ENCODE results near the gene CDK18. TPM values are rescaled to one million over a fixed set of nuclear protein-coding genes. Genes with fewer than 3 reads are reported as not detected.

The CDK18 gene
- total RNA-seq, 1 donor from 2014 or later = 17.8 TPM

DNA sequence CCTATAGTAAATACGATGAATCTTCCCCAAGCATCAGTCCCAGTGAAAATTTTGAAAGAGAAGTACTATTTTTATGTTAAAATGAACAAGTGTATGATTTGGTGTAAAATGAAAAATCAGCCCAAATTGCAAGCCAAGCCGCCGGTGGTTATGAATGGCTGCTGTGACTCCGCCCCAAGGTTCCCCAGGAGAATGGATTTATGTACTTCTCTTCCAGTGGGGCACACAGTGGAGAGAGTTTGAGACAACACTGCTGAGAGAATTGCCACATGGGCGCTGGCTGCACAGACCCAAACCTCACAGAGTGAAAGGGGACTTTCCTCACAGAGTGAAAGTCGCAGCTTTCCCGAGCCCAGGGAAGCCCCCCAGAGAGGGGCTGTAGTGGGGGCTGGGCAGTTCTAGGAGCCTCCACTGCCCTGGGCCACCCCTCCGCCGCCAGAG, 24.0 kb downstream of the CDK18 start:
- H3K4me1 ChIP-seq (ENCODE audit: insufficient read depth, low read length) = peaks cover 4% of the 10 kb centered on the region
- H3K27me3 Mint-ChIP-seq (ENCODE audit: low read depth, unreplicated experiment) = peaks cover 33% of the 10 kb centered on the region
- H3K4me3 Mint-ChIP-seq (ENCODE audit: unreplicated experiment) = no peak overlapping the region
- FAIRE-seq (no peak), DNase-seq (ENCODE audit: low read depth) (no peak)
- no peaks in the 10 kb centered on the region for H3K9me3 ChIP-seq (ENCODE audit: insufficient read depth, low read depth, low read length)
- TF ChIP-seq EZH2 (IDR thresholded peaks at IDR 0.05; ENCODE audit: insufficient read depth, low read length) = no peak
- TF ChIP-seq, protein P1, sequence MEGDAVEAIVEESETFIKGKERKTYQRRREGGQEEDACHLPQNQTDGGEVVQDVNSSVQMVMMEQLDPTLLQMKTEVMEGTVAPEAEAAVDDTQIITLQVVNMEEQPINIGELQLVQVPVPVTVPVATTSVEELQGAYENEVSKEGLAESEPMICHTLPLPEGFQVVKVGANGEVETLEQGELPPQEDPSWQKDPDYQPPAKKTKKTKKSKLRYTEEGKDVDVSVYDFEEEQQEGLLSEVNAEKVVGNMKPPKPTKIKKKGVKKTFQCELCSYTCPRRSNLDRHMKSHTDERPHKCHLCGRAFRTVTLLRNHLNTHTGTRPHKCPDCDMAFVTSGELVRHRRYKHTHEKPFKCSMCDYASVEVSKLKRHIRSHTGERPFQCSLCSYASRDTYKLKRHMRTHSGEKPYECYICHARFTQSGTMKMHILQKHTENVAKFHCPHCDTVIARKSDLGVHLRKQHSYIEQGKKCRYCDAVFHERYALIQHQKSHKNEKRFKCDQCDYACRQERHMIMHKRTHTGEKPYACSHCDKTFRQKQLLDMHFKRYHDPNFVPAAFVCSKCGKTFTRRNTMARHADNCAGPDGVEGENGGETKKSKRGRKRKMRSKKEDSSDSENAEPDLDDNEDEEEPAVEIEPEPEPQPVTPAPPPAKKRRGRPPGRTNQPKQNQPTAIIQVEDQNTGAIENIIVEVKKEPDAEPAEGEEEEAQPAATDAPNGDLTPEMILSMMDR (IDR thresholded peaks at IDR 0.05; ENCODE audit: insufficient read depth, low read depth, low read length) = no peak
- peak overlapping the region; percentile 96 for H2AFZ ChIP-seq (ENCODE audit: low read depth, low read length)
- no peak overlapping the region for H3K27ac Mint-ChIP-seq (ENCODE audit: unreplicated experiment)
- H3K4me2 ChIP-seq (ENCODE audit: low read length) = peak overlapping the region; percentile 83
- no peaks in the 10 kb centered on the region for H3K4me1 Mint-ChIP-seq (ENCODE audit: low read depth, unreplicated experiment)
- H3K27me3 ChIP-seq (ENCODE audit: insufficient read depth, low read length) = peaks cover 8% of the 10 kb centered on the region
- no peaks in the 10 kb centered on the region for H3K36me3 ChIP-seq (ENCODE audit: insufficient read depth, low read length)
- no peaks in the 10 kb centered on the region for H3K9me3 Mint-ChIP-seq (ENCODE audit: unreplicated experiment)
- peak overlapping the region; percentile 3 for H3K9ac ChIP-seq (ENCODE audit: low read length)
- no peaks in the 10 kb centered on the region for H3K79me2 ChIP-seq (ENCODE audit: insufficient read depth, low read length)
- peak overlapping the region; percentile 42 for H3K4me3 ChIP-seq (ENCODE audit: insufficient read depth, low read depth, low read length)
- peaks cover 19% of the 10 kb centered on the region for H3K36me3 Mint-ChIP-seq (ENCODE audit: low read depth, unreplicated experiment)
- no peak overlapping the region for H3K27ac ChIP-seq (ENCODE audit: low read depth, low read length)
- no peaks in the 10 kb centered on the region for H4K20me1 ChIP-seq (ENCODE audit: insufficient read depth, low read length)

DNA sequence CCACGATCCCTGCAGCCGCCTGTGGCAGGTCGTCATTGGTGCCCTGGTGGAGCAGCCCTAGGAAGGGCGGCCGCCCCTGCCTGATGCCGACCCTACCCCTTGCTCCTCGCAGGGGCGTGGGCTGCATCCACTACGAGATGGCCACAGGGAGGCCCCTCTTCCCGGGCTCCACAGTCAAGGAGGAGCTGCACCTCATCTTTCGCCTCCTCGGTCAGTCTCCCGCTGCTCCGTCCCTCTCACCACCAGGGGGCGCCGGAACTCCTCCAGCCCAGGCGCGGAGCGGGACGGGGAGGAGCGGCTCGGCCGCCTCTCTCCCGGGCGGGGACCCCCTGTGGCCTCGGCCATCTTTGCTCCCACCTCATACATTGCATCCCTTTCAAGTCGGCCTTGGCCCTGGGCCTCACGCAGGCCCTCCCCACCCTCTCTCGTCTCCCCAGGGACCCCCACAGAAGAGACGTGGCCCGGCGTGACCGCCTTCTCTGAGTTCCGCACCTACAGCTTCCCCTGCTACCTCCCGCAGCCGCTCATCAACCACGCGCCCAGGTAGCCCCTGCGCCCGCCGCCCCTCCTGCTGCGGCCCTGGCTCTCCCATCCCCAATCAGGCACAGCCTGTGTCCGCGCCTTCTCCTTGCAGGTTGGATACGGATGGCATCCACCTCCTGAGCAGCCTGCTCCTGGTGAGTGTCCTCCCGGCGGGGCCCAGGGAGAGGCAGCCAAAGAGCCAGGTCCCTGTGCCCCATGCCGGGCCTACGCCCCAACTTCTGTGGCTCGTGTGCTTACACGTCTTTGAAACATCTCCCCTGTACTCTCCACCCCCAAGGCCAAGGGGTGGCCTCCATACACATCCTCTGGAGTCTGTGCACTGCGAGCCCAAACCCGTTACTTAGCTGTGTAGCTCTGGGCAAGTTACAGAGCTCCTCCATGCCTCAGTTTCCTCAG, 24.7 kb downstream of the CDK18 start:
- Mint-ChIP-seq H3K27ac (ENCODE audit: unreplicated experiment) (no peak overlapping the region), H3K4me3 (ENCODE audit: unreplicated experiment) (no peak overlapping the region), H3K9me3 (ENCODE audit: unreplicated experiment) (no peaks in the 10 kb centered on the region), H3K4me1 (ENCODE audit: low read depth, unreplicated experiment) (no peaks in the 10 kb centered on the region), H3K36me3 (ENCODE audit: low read depth, unreplicated experiment) (peaks cover 19% of the 10 kb centered on the region), H3K27me3 (ENCODE audit: low read depth, unreplicated experiment) (peaks cover 40% of the 10 kb centered on the region)
- no peak for TF ChIP-seq EZH2 (IDR thresholded peaks at IDR 0.05; ENCODE audit: insufficient read depth, low read length)
- TF ChIP-seq, protein P1 (IDR thresholded peaks at IDR 0.05; ENCODE audit: insufficient read depth, low read depth, low read length) = peak; percentile 57
- Histone ChIP-seq H3K79me2 (ENCODE audit: insufficient read depth, low read length) (no peaks in the 10 kb centered on the region), H3K4me1 (ENCODE audit: insufficient read depth, low read length) (peaks cover 4% of the 10 kb centered on the region), H3K4me2 (ENCODE audit: low read length) (peak overlapping the region; percentile 83), H3K27me3 (ENCODE audit: insufficient read depth, low read length) (peaks cover 5% of the 10 kb centered on the region), H3K9me3 (ENCODE audit: insufficient read depth, low read depth, low read length) (no peaks in the 10 kb centered on the region), H3K4me3 (ENCODE audit: insufficient read depth, low read depth, low read length) (peak overlapping the region; percentile 42), H3K36me3 (ENCODE audit: insufficient read depth, low read length) (no peaks in the 10 kb centered on the region), H3K27ac (ENCODE audit: low read depth, low read length) (no peak overlapping the region), H3K9ac (ENCODE audit: low read length) (peak overlapping the region; percentile 31), H2AFZ (ENCODE audit: low read depth, low read length) (peak overlapping the region; percentile 96), H4K20me1 (ENCODE audit: insufficient read depth, low read length) (no peaks in the 10 kb centered on the region)
- no peak for DNase-seq (ENCODE audit: low read depth)
- no peak for FAIRE-seq

DNA sequence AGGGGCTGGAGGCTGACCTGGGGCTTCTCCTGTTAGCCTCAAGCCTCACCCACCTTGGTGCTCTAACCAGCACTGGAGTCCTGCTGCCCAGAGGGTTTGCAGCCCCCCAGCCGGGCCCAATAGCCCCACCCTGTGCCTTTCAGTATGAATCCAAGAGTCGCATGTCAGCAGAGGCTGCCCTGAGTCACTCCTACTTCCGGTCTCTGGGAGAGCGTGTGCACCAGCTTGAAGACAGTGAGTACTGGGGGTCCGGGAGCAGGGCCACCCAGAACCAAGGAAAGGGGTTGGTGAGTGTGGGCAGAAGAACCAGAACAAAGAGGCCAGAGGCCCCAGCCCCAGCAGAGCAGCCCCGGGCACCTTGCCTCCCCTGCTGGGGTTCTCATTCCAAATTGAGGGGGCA, 25.6 kb downstream of the CDK18 start:
- peaks cover 5% of the 10 kb centered on the region for H3K27me3 ChIP-seq (ENCODE audit: insufficient read depth, low read length)
- no peak overlapping the region for H3K4me3 Mint-ChIP-seq (ENCODE audit: unreplicated experiment)
- FAIRE-seq (no peak), DNase-seq (ENCODE audit: low read depth) (no peak)
- peaks cover 19% of the 10 kb centered on the region for H3K36me3 Mint-ChIP-seq (ENCODE audit: low read depth, unreplicated experiment)
- no peak overlapping the region for H3K9ac ChIP-seq (ENCODE audit: low read length)
- H4K20me1 ChIP-seq (ENCODE audit: insufficient read depth, low read length) = no peaks in the 10 kb centered on the region
- H3K4me3 ChIP-seq (ENCODE audit: insufficient read depth, low read depth, low read length) = no peak overlapping the region
- H2AFZ ChIP-seq (ENCODE audit: low read depth, low read length) = peak overlapping the region; percentile 37
- no peak overlapping the region for H3K4me2 ChIP-seq (ENCODE audit: low read length)
- no peak for TF ChIP-seq EZH2 (IDR thresholded peaks at IDR 0.05; ENCODE audit: insufficient read depth, low read length)
- no peak overlapping the region for H3K27ac ChIP-seq (ENCODE audit: low read depth, low read length)
- no peaks in the 10 kb centered on the region for H3K9me3 Mint-ChIP-seq (ENCODE audit: unreplicated experiment)
- peaks cover 4% of the 10 kb centered on the region for H3K4me1 ChIP-seq (ENCODE audit: insufficient read depth, low read length)
- H3K36me3 ChIP-seq (ENCODE audit: insufficient read depth, low read length) = no peaks in the 10 kb centered on the region
- no peaks in the 10 kb centered on the region for H3K9me3 ChIP-seq (ENCODE audit: insufficient read depth, low read depth, low read length)
- H3K27me3 Mint-ChIP-seq (ENCODE audit: low read depth, unreplicated experiment) = peaks cover 46% of the 10 kb centered on the region
- H3K79me2 ChIP-seq (ENCODE audit: insufficient read depth, low read length) = no peaks in the 10 kb centered on the region
- H3K27ac Mint-ChIP-seq (ENCODE audit: unreplicated experiment) = no peak overlapping the region
- H3K4me1 Mint-ChIP-seq (ENCODE audit: low read depth, unreplicated experiment) = no peaks in the 10 kb centered on the region

Measured in astrocyte (in vitro differentiated cells and primary cell).